Measurements from ENCODE around the gene KLKB1. TPM values are rescaled to one million over a fixed set of nuclear protein-coding genes. Genes with fewer than 3 reads are reported as not detected.
A peak's percentile ranks its signal among the peaks of the same experiment; 100 is the strongest.

KLKB1 gene
- total and polyA plus RNA-seq, 7 donors = 0.29 to 0.91 (median 0.47) TPM; not detected in 1

DNA sequence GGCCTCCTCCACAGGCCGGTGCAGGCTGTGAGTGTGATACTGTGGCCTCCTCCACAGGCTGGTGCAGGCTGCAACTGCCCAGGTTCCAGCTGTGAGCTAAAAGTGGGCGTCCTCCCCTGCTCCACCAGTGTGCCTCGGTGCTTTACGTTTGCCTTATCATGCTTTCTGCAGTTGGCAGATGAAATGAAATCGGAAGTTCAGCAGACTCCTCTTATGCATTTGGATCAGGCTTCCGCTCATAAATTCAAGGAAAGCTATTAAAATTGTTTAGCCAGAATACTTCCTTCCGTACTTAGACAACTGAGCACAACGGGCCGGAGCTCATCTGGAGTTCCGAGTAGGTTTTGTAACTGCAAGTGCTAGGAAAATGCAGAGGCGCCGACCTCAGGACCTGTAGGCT lies 23.9 kb upstream of the KLKB1 start:
- H3K4me1 ChIP-seq = no peaks in the 10 kb centered on the region
- peaks cover 0 to 8% of the 10 kb centered on the region in 2 donors for H3K36me3 ChIP-seq (ENCODE audit: insufficient read depth in 1 of 2, low read depth in 1 of 2)
- no peak overlapping the region for H3K27ac ChIP-seq
- H3K9me3 ChIP-seq = no peaks in the 10 kb centered on the region
- 57 to 65% (median 61%) methylated on average over 12 of the region's 12 CpGs for WGBS, 3 donors
- DNase-seq (no peak), ATAC-seq (no peak)
- intact Hi-C loops (cut with DNase I) = loop anchor here in 1 of 2 donors (5.0 kb wide), 1 partner anchor 1471 kb away; the partner anchor contains the start of gene CENPU
- TF ChIP-seq, protein P1, sequence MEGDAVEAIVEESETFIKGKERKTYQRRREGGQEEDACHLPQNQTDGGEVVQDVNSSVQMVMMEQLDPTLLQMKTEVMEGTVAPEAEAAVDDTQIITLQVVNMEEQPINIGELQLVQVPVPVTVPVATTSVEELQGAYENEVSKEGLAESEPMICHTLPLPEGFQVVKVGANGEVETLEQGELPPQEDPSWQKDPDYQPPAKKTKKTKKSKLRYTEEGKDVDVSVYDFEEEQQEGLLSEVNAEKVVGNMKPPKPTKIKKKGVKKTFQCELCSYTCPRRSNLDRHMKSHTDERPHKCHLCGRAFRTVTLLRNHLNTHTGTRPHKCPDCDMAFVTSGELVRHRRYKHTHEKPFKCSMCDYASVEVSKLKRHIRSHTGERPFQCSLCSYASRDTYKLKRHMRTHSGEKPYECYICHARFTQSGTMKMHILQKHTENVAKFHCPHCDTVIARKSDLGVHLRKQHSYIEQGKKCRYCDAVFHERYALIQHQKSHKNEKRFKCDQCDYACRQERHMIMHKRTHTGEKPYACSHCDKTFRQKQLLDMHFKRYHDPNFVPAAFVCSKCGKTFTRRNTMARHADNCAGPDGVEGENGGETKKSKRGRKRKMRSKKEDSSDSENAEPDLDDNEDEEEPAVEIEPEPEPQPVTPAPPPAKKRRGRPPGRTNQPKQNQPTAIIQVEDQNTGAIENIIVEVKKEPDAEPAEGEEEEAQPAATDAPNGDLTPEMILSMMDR (IDR thresholded peaks at IDR 0.05) = no peak
- H3K27me3 ChIP-seq (ENCODE audit: insufficient read depth in 3 of 3, low read length in 2 of 3) = no peaks in the 10 kb centered on the region
- peak overlapping the region; percentile 53 for H3K4me3 ChIP-seq

DNA sequence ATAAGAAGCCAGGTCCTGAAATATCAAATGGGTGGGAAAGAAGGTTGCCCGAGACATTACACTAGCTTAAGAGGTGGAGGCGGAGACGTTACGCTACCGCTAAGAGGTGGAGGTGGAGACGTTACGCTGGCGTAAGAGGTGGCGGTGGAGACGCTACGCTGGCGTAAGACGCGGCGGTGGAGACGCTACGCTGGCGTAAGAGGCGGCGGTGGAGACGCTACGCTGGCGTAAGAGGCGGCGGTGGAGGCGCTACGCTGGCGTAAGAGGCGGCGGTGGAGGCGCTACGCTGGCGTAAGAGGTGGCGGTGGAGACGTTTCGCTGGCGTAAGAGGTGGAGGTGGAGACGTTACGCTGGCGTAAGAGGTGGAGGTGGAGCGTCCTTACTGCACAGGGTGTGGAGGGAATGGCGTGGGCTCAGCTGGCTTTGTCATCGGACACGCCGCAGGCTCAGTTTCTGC lies 23.2 kb upstream of the KLKB1 start:
- H3K36me3 ChIP-seq (ENCODE audit: insufficient read depth in 1 of 2, low read depth in 1 of 2) = peaks cover 0 to 7% of the 10 kb centered on the region in 2 donors
- no peak for DNase-seq
- peak overlapping the region; percentile 53 for H3K4me3 ChIP-seq
- intact Hi-C loops (cut with DNase I) = loop anchor here in 1 of 2 donors (5.0 kb wide), 1 partner anchor 1472 kb away; the partner anchor contains the start of gene CENPU
- H3K27ac ChIP-seq = peak overlapping the region; percentile 23
- H3K4me1 ChIP-seq = no peaks in the 10 kb centered on the region
- TF ChIP-seq, protein P1 (IDR thresholded peaks at IDR 0.05) = no peak
- no peaks in the 10 kb centered on the region for H3K27me3 ChIP-seq (ENCODE audit: insufficient read depth in 3 of 3, low read length in 2 of 3)
- H3K9me3 ChIP-seq = no peaks in the 10 kb centered on the region
- WGBS, 3 donors = 62 to 73% (median 64%) methylated on average over 45 of the region's 45 CpGs
- peak in 1 of 4 donors; percentile 33 for ATAC-seq

DNA sequence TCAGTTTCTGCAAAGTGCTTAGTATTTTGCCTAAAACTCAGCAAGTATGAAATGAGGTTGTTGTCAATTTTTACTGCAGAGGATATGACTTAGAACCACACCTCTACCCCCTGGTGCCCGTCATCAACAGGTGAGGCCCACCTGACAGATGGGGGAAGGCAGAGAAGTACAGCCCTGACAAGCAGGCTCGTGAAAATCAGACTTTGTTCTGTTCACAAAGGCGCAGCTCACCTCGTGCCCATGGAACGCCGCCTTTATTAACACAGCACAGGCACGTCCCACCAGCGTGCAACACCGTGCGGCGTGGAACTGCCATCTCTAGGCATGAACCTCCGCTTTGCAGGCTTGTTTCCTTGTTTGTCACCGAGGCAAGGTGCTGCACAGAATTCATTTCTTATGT lies 22.6 kb upstream of the KLKB1 start:
- intact Hi-C loops (cut with DNase I) = loop anchor here in 1 of 2 donors (5.0 kb wide), 1 partner anchor 1472 kb away; the partner anchor contains the start of gene CENPU
- TF ChIP-seq, protein P1 (IDR thresholded peaks at IDR 0.05) = no peak
- Histone ChIP-seq H3K9me3 (no peaks in the 10 kb centered on the region), H3K36me3 (ENCODE audit: insufficient read depth in 1 of 2, low read depth in 1 of 2) (peaks cover 0 to 12% of the 10 kb centered on the region in 2 donors), H3K27ac (peak overlapping the region; percentile 23), H3K4me3 (peak overlapping the region; percentile 53), H3K4me1 (no peaks in the 10 kb centered on the region), H3K27me3 (ENCODE audit: insufficient read depth in 3 of 3, low read length in 2 of 3) (no peaks in the 10 kb centered on the region)
- ATAC-seq (no peak), DNase-seq (no peak)
- 78 to 85% (median 83%) methylated on average over 13 of the region's 13 CpGs for WGBS, 3 donors

GRCh38 chr4:186205156-186205555 lies 22.2 kb upstream of the KLKB1 start:
- DNase-seq = no peak
- intact Hi-C loops (cut with DNase I) = no loop called here
- Histone ChIP-seq H3K27ac (no peak overlapping the region), H3K27me3 (ENCODE audit: insufficient read depth in 3 of 3, low read length in 2 of 3) (no peaks in the 10 kb centered on the region), H3K36me3 (ENCODE audit: insufficient read depth in 1 of 2, low read depth in 1 of 2) (peaks cover 0 to 17% of the 10 kb centered on the region in 2 donors), H3K4me3 (no peak overlapping the region), H3K4me1 (no peaks in the 10 kb centered on the region), H3K9me3 (no peaks in the 10 kb centered on the region)
- WGBS, 3 donors = 79 to 84% (median 82%) methylated on average over 8 of the region's 8 CpGs
- TF ChIP-seq, protein P1 (IDR thresholded peaks at IDR 0.05) = no peak
- ATAC-seq = no peak

All from psoas muscle (tissue), 8 donors.